Measurements from ENCODE around the gene FGF14.

GRCh38 chr13:101970341-101970740 is 431.5 kb downstream of the FGF14 start:
- TF ChIP-seq CTCF (IDR thresholded peaks at IDR 0.05; ENCODE audit: poor library complexity) (no peak), EZH2 (IDR thresholded peaks at IDR 0.05; ENCODE audit: borderline replicate concordance) (no peak)
